Activated CD8-positive, alpha-beta memory T cell treated with anti-CD3 and anti-CD28 coated beads, Interleukin-2, amount 10 ng/mL, durations not matched to agents 7 days and 5 days (primary cell): Measurements from ENCODE around the gene ZNF789. TPM values are rescaled to one million over a fixed set of nuclear protein-coding genes. Genes with fewer than 3 reads are reported as not detected.
"Not testable (repeated sequence)": the region's sequence is repeated elsewhere in the genome, so short reads cannot be mapped to it uniquely, and the experiment has no call there.

Experiments used
- ATAC-seq: fragments of 150-1000 bp; cut with Tn5 transposase; one replicate; pipeline ENCODE4 v1.10.0; 2021; ENCODE audit warnings: moderate library complexity
- CTCF ChIA-PET: fragments of 350-600 bp; sonication (Branson Sonifier 250); formaldehyde crosslinking; loops from one replicate; lab custom pipeline; 2021; ENCODE audit warnings: antibody characterized with exemption; lab: Charles Lee
- DNase-seq: peaks from one replicate; pipeline ENCODE4 v3.0.0-alpha.2; 2020
- H3K27ac Mint-ChIP-seq: one replicate; pipeline ENCODE4 v1.8.0; 2021; ENCODE audit warnings: mild to moderate bottlenecking, mixed read lengths
- H3K27me3 Mint-ChIP-seq: one replicate; pipeline ENCODE4 v1.8.0; 2021; ENCODE audit warnings: mixed read lengths
- H3K36me3 Mint-ChIP-seq: one replicate; pipeline ENCODE4 v1.8.0; 2021; ENCODE audit warnings: mild to moderate bottlenecking, mixed read lengths
- H3K4me1 Mint-ChIP-seq: one replicate; pipeline ENCODE4 v1.8.0; 2021; ENCODE audit warnings: mixed read lengths
- H3K4me3 Mint-ChIP-seq: one replicate; pipeline ENCODE4 v1.8.0; 2021; ENCODE audit warnings: mild to moderate bottlenecking, moderate library complexity, mixed read lengths
- H3K9me3 Mint-ChIP-seq: one replicate; pipeline ENCODE4 v1.8.0; 2022; ENCODE audit warnings: low read depth, mixed read lengths
- total RNA-seq, 2 experiments: library from RNA; stranded (reverse); gene quantifications; one replicate each; pipeline ENCODE4 v1.2.3, GENCODE V29; 2021

The ZNF789 gene
- total RNA-seq, 2 experiments from 2014 or later: 21.5 to 30.1 TPM

- DNase-seq: peak; percentile 95
- Mint-ChIP-seq H3K36me3 (peaks cover 41% of the 10 kb centered on the region), H3K9me3 (peaks cover 2% of the 10 kb centered on the region), H3K4me3 (peak within 1 kb of the TSS; percentile 90), H3K4me1 (peaks cover 24% of the 10 kb centered on the region), H3K27ac (peak within 1 kb of the TSS; percentile 100), H3K27me3 (no peaks in the 10 kb centered on the region)
- CTCF ChIA-PET: interaction anchor here (0.7 to 1.7 kb wide), 5 partner anchors 21 to 91 kb away, joined by 3 to 7 read pairs (median 3); partner anchors contain the start of genes BUD31 and PDAP1
- ATAC-seq: peak; percentile 43
Measured at GRCh38 chr7:99499721-99500636, 27.3 kb downstream of the ZNF789 start, which contains the start of gene ZNF394. TSS of gene ZNF394 (minus strand) at chr7:99500281. CDS start at chr7:99500093, 188 bp downstream.

GRCh38 chr7:99500637-99501009, 27.9 kb downstream of the ZNF789 start:
- H3K4me3 Mint-ChIP-seq: peak overlapping the region; percentile 90
- DNase-seq: no peak
- CTCF ChIA-PET: interaction anchor here (0.7 to 1.7 kb wide), 4 partner anchors 22 to 80 kb away, joined by 3 to 7 read pairs (median 3); no protein-coding TSS in a partner anchor
- peak overlapping the region; percentile 100 for H3K27ac Mint-ChIP-seq
- H3K9me3 Mint-ChIP-seq: peaks cover 2% of the 10 kb centered on the region
- H3K27me3 Mint-ChIP-seq: no peaks in the 10 kb centered on the region
- peaks cover 35% of the 10 kb centered on the region for H3K36me3 Mint-ChIP-seq
- no peak for ATAC-seq
- H3K4me1 Mint-ChIP-seq: peaks cover 26% of the 10 kb centered on the region

- DNase-seq, H3K9me3 Mint-ChIP-seq, ATAC-seq, H3K27me3 Mint-ChIP-seq: not testable (repeated sequence)
- Mint-ChIP-seq H3K36me3 (peaks cover 33% of the 10 kb centered on the region), H3K27ac (peak overlapping the region; percentile 100), H3K4me3 (peak overlapping the region; percentile 90), H3K4me1 (peaks cover 30% of the 10 kb centered on the region)
- CTCF ChIA-PET: interaction anchor here (1.2 to 1.3 kb wide), 3 partner anchors 12 to 79 kb away, joined by 3 read pairs; no protein-coding TSS in a partner anchor
Measured at GRCh38 chr7:99501236-99501635, 28.5 kb downstream of the ZNF789 start.

- peaks cover 2% of the 10 kb centered on the region for H3K9me3 Mint-ChIP-seq
Measured at GRCh38 chr7:99504281-99504602, 31.6 kb downstream of the ZNF789 start.

GRCh38 chr7:99504603-99505323, 32.1 kb downstream of the ZNF789 start, which contains the start of gene ZKSCAN5:
TSS of gene ZKSCAN5 (plus strand) at chr7:99504662. CDS start at chr7:99506045, 1,383 bp downstream.
- ATAC-seq: peak; percentile 85
- H3K36me3 Mint-ChIP-seq: peaks cover 21% of the 10 kb centered on the region
- peak within 1 kb of the TSS; percentile 96 for H3K27ac Mint-ChIP-seq
- DNase-seq: peak; percentile 99
- CTCF ChIA-PET: interaction anchor here (0.7 to 1.7 kb wide), 7 partner anchors 11 to 132 kb away, joined by 3 to 7 read pairs (median 4); partner anchors contain the start of genes BUD31, PDAP1 and ZNF655
- H3K4me3 Mint-ChIP-seq: peak within 1 kb of the TSS; percentile 87
- peaks cover 2% of the 10 kb centered on the region for H3K9me3 Mint-ChIP-seq
- H3K4me1 Mint-ChIP-seq: peaks cover 33% of the 10 kb centered on the region
- H3K27me3 Mint-ChIP-seq: no peaks in the 10 kb centered on the region

More at GRCh38 chr7:99504281-99504602, 31.6 kb downstream of the ZNF789 start:
- CTCF ChIA-PET: interaction anchor here (0.7 to 1.7 kb wide), 7 partner anchors 11 to 132 kb away, joined by 3 to 7 read pairs (median 4); partner anchors contain the start of genes BUD31, PDAP1 and ZNF655
- Mint-ChIP-seq H3K36me3 (peaks cover 22% of the 10 kb centered on the region), H3K27ac (peak overlapping the region; percentile 96), H3K4me1 (peaks cover 33% of the 10 kb centered on the region), H3K27me3 (no peaks in the 10 kb centered on the region), H3K4me3 (peak overlapping the region; percentile 87)
- ATAC-seq (no peak), DNase-seq (no peak)

- Mint-ChIP-seq H3K9me3 (peaks cover 2% of the 10 kb centered on the region), H3K27me3 (no peaks in the 10 kb centered on the region), H3K27ac (peak overlapping the region; percentile 96), H3K4me1 (peaks cover 33% of the 10 kb centered on the region), H3K36me3 (peaks cover 20% of the 10 kb centered on the region), H3K4me3 (peak overlapping the region; percentile 87)
- ATAC-seq (no peak), DNase-seq (no peak)
- CTCF ChIA-PET: interaction anchor here (1.6 to 1.7 kb wide), 3 partner anchors 10 to 97 kb away, joined by 4 to 7 read pairs (median 6); partner anchors contain the start of genes BUD31, PDAP1 and ZNF655
Measured at GRCh38 chr7:99505324-99505662, 32.6 kb downstream of the ZNF789 start.

- Mint-ChIP-seq H3K27me3 (no peaks in the 10 kb centered on the region), H3K4me3 (no peak overlapping the region), H3K36me3 (peaks cover 44% of the 10 kb centered on the region), H3K27ac (no peak overlapping the region), H3K9me3 (no peaks in the 10 kb centered on the region), H3K4me1 (peaks cover 4% of the 10 kb centered on the region)
- no peak for ATAC-seq
- no peak for DNase-seq
- CTCF ChIA-PET: no interaction called here
Measured at GRCh38 chr7:99514050-99514449, 41.4 kb downstream of the ZNF789 start.

- DNase-seq (no peak), ATAC-seq (no peak)
- Mint-ChIP-seq H3K27me3 (no peaks in the 10 kb centered on the region), H3K36me3 (peaks cover 63% of the 10 kb centered on the region), H3K9me3 (no peaks in the 10 kb centered on the region), H3K27ac (no peak overlapping the region), H3K4me1 (no peaks in the 10 kb centered on the region), H3K4me3 (no peak overlapping the region)
- CTCF ChIA-PET: no interaction called here
Measured at GRCh38 chr7:99521399-99521798, 48.7 kb downstream of the ZNF789 start.

GRCh38 chr7:99525713-99526440, 53.2 kb downstream of the ZNF789 start:
- ATAC-seq: no peak
- Mint-ChIP-seq H3K27ac (no peak overlapping the region), H3K4me3 (no peak overlapping the region), H3K27me3 (no peaks in the 10 kb centered on the region), H3K4me1 (no peaks in the 10 kb centered on the region), H3K36me3 (peaks cover 75% of the 10 kb centered on the region), H3K9me3 (peaks cover 15% of the 10 kb centered on the region)
- CTCF ChIA-PET: interaction anchor here (0.7 to 1.2 kb wide), 2 partner anchors 11 to 99 kb away, joined by 3 to 4 read pairs; no protein-coding TSS in a partner anchor
- DNase-seq: no peak

- H3K27me3 Mint-ChIP-seq: no peaks in the 10 kb centered on the region
- CTCF ChIA-PET: interaction anchor here (2.1 kb wide), 1 partner anchor 10 kb away, joined by 5 read pairs; no protein-coding TSS in a partner anchor
- H3K4me1 Mint-ChIP-seq: no peaks in the 10 kb centered on the region
- DNase-seq (no peak), ATAC-seq (no peak)
- H3K4me3 Mint-ChIP-seq: no peak overlapping the region
- peaks cover 47% of the 10 kb centered on the region for H3K9me3 Mint-ChIP-seq
- H3K36me3 Mint-ChIP-seq: peaks cover 76% of the 10 kb centered on the region
- no peak overlapping the region for H3K27ac Mint-ChIP-seq
Measured at GRCh38 chr7:99531354-99531765, 58.7 kb downstream of the ZNF789 start.

GRCh38 chr7:99535667-99536066, 63.0 kb downstream of the ZNF789 start:
- Mint-ChIP-seq H3K4me3 (no peak overlapping the region), H3K36me3 (peaks cover 46% of the 10 kb centered on the region), H3K9me3 (peaks cover 48% of the 10 kb centered on the region), H3K4me1 (no peaks in the 10 kb centered on the region), H3K27me3 (no peaks in the 10 kb centered on the region), H3K27ac (no peak overlapping the region)
- CTCF ChIA-PET: interaction anchor here (1.1 to 1.5 kb wide), 2 partner anchors 12 to 93 kb away, joined by 3 to 4 read pairs; no protein-coding TSS in a partner anchor
- DNase-seq: no peak
- no peak for ATAC-seq
